Measurements from ENCODE around the gene SUDS3. TPM values are rescaled to one million over a fixed set of nuclear protein-coding genes. Genes with fewer than 3 reads are reported as not detected.
"Not testable (repeated sequence)": the region's sequence is repeated elsewhere in the genome, so short reads cannot be mapped to it uniquely, and the experiment has no call there.

Gene SUDS3
- polyA plus RNA-seq: 10 to 100 TPM in 1 of 3 donors, 1 to 10 TPM in 2; 7.3 to 18.3 (median 7.8) TPM

DNA sequence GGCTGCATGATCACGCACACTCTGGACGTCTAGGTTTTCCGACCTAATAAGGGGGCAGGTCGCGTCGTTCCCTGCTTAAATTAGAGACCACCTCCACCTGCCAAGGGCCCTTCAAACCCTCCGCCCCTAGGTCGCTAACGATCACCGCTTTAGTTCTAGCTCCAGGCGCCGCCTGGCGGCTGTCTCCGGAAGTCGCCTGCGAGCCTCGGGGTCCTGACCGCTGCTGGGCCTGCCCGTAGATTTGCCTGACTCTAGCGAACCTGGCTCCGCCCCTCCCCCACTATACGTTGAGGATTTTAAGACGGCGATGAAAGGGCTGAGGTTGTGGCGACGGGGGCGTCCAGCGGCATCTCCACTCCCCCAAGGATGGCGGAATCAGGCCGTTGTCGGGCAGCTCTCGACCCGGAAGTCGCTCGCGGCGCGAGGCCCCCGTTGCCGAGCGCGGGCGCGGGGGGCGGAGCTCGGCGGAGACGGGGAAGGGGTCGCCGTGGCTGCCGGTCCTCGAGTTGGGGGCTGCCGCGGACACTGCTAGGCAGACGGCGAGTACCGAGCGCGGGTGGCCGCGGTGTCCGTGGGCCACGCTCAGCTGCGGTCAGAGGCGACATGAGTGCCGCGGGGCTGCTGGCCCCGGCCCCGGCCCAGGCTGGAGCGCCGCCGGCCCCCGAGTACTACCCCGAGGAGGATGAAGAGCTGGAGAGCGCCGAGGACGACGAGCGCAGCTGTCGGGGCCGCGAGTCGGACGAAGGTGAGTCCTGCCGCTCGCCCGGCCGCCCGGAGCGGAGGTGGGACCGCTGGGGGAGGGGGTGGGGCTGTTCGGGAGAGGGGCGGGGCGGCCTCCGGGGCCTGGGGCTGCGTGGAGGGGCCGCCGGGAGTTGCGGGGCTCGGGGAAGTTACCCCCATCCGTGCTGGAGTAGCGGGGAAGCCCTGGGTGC is at the start of gene SUDS3:
Gene SUDS3 (plus strand): TSS at position 467 of the 932 bp plus-strand sequence. CDS start 137 bp downstream, at position 604.
- WGBS, 3 donors: 0 to 2% (median 1%) methylated on average over 74 to 102 of the region's 102 CpGs
- H3K27ac ChIP-seq (ENCODE audit: low read depth, low read length): peak within 1 kb of the TSS; percentile 87

DNA sequence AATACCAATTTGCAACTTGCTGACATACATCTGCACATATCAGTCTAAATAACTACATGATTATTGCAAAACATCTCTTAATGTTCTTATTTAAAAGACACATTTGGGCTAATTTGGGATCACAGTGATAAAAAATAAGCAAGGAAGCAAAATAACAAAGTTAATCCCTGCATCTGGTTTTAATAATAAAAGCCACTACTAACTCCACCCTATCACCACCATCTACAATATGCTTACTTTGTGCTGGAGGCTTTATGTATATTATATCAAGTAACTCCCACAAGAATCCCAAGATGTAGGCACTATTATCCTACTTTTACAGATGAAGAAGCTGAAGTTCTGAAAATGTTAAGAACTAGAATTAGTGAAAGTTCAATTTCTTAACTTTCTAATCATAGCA is 49.4 kb upstream of the SUDS3 start:
- no peak overlapping the region for H3K27ac ChIP-seq (ENCODE audit: low read depth, low read length)

- H3K27ac ChIP-seq (ENCODE audit: low read depth, low read length): no peak overlapping the region
Measured at GRCh38 chr12:118327391-118327790, 49.0 kb upstream of the SUDS3 start.

DNA sequence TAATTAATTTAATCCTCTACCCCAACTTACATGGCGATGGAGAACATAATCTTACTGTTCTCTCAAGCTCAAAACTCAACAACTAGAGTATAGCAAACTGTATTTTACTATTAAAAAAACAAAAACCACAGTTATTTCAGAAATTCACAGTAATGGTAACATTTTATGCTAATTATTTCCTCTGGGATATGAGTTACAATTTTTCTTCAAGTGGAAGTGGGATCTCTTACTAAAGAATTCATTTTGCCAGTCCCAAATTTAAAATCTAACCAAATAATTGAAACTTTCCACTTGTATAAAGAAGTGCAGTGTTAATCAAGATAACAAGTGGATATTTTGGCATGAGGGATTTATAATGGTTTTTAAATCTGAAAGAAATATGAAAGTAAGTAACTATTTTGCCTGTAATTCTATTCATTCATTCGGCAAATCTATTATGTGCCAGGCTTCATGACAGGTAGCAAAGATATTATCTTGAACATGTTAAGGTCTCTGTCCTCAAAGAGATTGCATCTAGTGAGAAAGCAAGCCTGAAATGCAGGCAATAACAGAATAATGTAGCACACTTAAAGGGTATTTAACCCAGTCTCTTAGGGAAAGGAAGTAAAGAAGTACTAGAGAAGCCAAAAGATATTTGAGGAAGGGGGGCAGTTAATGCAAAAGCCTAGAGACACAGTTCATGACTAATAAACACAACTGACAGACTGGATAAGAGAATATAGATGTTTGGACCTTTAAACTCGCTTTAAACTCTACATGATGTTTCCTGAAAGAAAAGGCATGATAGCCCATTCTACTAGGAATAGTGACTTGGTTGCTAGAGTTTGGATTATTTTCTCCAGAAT is 47.6 kb upstream of the SUDS3 start:
- WGBS, 3 donors: 61 to 80% (median 70%) methylated on average over 3 of the region's 3 CpGs
- no peak overlapping the region for H3K27ac ChIP-seq (ENCODE audit: low read depth, low read length)

DNA sequence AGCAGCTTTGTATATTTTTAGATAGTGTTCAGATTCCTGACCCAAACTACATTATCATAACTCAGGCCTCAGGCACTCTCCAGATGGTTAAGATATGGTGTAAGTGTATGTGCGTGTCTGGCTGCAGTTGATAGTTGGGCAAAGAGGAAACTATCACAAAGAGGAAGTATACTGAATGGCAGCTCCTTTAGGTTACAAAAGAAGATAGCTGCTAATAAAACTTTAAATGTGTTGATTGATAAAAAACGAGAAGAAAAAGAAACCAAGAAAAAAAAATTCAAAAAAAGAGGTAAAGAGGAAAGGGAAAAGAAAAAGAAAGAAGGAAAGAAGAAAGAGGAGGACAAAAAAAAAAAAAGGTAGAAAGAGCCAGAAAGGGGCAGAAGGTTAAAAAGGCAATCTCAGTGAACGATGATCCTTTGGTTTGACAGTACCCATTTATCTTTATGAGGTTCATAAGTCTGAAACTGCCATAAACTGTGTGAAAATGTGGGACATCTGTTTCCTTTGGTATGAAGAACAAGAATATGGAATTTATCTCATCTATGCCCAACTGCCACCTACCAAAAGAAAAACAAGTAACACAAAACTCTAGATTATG is 45.8 kb upstream of the SUDS3 start:
- H3K27ac ChIP-seq (ENCODE audit: low read depth, low read length): no peak overlapping the region
- 33 to 73% (median 41%) methylated on average over 3 of the region's 3 CpGs for WGBS, 3 donors

DNA sequence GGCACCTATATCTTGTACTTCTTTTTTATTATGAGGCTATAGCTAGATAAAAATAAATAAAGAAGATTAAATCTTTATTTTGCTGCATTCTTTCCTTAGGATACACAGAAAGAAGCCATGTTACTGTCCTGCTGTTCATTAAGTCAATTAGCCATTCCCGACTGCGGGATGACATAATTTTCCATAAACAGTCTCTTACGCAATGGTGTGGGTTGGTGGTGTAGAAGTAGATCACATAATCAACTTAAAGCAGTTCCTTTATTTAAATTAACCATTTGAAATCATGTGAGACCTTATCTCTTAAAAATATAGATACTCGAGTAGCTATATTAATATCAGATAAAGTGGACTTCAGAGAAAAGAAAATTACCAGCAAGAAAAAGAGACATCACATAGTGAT is 43.8 kb upstream of the SUDS3 start:
- no peak overlapping the region for H3K27ac ChIP-seq (ENCODE audit: low read depth, low read length)
- 54 to 89% (median 58%) methylated on average over 4 of the region's 4 CpGs for WGBS, 3 donors

DNA sequence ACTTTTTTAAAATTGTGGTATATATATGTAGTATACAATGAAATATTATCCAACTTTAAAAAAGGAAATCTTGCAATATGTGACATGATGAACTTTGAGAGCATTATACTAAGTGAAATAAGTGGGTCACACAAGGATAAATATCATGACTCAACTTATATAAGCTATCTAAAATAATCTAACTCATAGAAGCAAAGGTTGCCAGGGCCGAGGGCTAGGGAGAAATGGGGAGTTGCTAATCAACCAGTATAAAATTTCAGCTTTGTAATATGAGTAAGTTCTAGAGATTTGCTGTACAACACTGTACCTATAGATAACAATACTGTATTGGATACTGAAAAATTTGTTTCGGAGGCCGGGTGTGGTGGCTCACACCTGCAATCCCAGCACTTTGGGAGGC is 42.1 kb upstream of the SUDS3 start:
- WGBS, 3 donors: 89 to 100% (median 97%) methylated on average over 3 of the region's 3 CpGs
- no peak overlapping the region for H3K27ac ChIP-seq (ENCODE audit: low read depth, low read length)

DNA sequence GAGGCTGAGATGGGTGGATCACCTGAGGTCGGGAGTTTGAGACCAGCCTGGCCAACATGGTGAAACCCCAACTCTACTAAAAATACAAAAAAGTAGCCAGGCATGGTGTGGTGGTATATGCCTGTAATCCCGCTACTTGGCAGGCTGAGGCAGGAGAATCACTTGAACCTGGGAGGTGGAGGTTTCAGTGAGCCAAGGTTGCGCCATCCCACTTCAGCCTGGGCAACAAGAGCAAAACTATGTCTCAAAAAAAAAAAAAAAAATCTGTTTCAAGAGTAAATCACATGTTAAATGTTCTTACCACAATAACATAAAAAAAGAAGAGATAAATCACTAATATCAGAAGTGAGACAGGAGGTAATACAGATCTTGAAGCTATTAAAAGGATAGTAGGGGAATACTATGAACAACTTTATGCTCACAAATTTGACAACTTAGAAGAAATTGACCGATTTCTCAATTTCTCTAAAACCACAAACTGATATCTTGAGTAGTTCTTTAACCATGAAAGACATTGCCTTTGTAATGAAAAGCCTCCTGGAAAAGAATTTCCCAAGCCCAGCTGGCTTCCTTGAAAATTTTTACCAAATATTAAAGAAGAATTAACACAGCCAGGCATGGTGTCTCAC is 41.3 kb upstream of the SUDS3 start:
- WGBS, 3 donors: 67 to 95% (median 79%) methylated on average over 4 of the region's 4 CpGs
- H3K27ac ChIP-seq (ENCODE audit: low read depth, low read length): no peak overlapping the region

- WGBS, 3 donors: 38 to 91% (median 86%) methylated on average over 2 of the region's 2 CpGs
- H3K27ac ChIP-seq (ENCODE audit: low read depth, low read length): no peak overlapping the region
Measured at GRCh38 chr12:118336123-118336522, 40.2 kb upstream of the SUDS3 start.

DNA sequence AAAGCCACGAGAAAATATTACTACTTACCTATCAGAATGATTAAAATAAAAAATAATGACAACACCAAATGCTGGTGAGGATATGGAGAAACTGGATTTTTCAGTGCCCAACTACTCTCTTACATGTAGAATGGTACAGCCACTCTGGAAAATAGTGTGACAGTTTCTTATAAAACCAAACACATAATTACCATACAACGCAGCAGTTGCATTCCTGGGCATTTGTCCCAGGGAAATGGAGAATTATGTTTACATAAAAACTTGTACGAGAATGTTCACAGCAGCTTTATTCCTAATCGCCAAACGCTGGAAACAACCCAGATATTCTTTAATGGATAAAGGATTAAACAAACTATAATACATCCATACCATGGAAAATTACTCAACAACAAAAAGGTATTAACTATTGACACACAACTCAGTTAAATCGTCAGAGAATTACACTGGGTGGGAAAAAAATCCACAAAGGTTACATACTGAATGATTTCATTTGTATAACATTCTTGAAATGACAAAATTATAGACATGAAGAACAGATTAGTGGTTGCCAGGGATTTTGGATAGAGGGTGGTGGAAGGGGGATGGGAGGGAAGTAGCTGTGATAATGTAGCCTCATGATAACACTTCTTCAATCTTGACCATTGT is 39.0 kb upstream of the SUDS3 start:
- 29 to 82% (median 69%) methylated on average over 6 of the region's 6 CpGs for whole genome bisulfite sequencing, 3 donors
- H3K27ac ChIP-seq (ENCODE audit: low read depth, low read length): no peak overlapping the region

DNA sequence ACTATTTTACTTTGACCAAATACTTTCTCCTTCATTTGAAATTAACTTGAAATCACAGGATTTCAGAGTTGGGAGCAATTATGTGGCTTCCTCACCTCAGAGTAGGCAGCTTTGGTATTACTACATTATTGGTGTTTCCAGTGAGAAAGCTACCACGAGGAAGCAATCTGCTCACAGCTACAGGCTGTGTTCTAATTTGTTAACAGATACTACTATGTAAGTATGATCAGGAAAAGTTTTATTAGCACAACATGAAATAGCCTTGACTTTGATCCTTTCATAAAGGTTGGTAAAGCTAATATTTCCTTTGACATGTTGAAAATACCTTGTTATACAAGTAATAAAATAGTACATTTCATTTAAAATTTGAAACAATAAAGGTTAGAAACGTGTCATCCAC is 34.3 kb upstream of the SUDS3 start:
- WGBS, 3 donors: 40 to 54% (median 51%) methylated on average over 2 of the region's 2 CpGs
- no peak overlapping the region for H3K27ac ChIP-seq (ENCODE audit: low read depth, low read length)

DNA sequence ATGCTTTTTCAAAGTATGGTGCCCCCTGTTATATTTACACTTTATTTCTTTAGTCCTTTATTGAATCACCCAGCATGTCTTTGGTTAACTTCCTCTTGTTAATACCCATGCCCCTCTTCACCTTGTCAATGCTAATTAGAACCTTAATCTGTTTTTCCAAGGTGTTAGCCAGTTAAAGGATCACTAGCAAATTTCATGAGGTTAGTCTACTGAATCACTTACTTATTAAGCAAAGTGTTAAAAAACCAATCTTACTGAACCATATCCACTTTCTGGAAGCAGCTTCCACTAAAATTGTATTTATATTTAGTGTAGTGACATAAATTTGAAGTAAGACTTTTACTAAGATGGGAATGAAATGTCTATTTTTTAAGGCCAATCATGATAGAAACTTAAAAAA is 31.5 kb upstream of the SUDS3 start:
- no peak overlapping the region for H3K27ac ChIP-seq (ENCODE audit: low read depth, low read length)

GRCh38 chr12:118345355-118345754 is 31.0 kb upstream of the SUDS3 start:
- no peak overlapping the region for H3K27ac ChIP-seq (ENCODE audit: low read depth, low read length)
- WGBS, 3 donors: 28 to 42% (median 41%) methylated on average over 1 of the region's 1 CpG

DNA sequence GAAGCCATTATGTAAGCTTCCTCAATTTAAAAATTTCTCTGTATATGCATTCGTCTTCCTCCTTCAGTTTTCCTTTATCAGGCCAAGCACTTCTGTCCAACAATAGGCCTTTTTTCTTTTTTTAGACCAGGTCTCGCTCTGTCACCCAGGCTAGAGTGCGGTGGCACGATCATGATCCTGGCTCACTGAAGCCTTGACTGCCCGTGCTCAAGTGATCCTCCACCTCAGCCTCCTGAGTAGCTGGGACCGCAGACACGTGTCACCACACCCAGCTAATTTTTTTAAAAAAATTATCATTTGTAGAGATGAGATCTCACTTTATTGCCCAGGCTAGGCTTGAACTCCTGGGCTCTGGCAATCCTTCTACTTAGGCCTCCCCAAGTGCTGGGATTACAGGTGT is 29.5 kb upstream of the SUDS3 start:
- H3K27ac ChIP-seq (ENCODE audit: low read depth, low read length): no peak overlapping the region
- 63 to 88% (median 69%) methylated on average over 7 of the region's 7 CpGs for WGBS, 3 donors

GRCh38 chr12:118347916-118348315 is 28.4 kb upstream of the SUDS3 start:
- H3K27ac ChIP-seq (ENCODE audit: low read depth, low read length): no peak overlapping the region
- WGBS, 3 donors: 78 to 87% (median 85%) methylated on average over 2 of the region's 2 CpGs

- WGBS, 3 donors: 80 to 93% (median 93%) methylated on average over 6 of the region's 6 CpGs
Measured at GRCh38 chr12:118350908-118351559, 25.3 kb upstream of the SUDS3 start.

GRCh38 chr12:118353721-118354120 is 22.6 kb upstream of the SUDS3 start:
- H3K27ac ChIP-seq (ENCODE audit: low read depth, low read length): no peak overlapping the region
- WGBS, 3 donors: 85 to 95% (median 93%) methylated on average over 4 of the region's 4 CpGs

More at GRCh38 chr12:118350908-118351559, 25.3 kb upstream of the SUDS3 start:
- H3K27ac ChIP-seq (ENCODE audit: low read depth, low read length): no peak overlapping the region

DNA sequence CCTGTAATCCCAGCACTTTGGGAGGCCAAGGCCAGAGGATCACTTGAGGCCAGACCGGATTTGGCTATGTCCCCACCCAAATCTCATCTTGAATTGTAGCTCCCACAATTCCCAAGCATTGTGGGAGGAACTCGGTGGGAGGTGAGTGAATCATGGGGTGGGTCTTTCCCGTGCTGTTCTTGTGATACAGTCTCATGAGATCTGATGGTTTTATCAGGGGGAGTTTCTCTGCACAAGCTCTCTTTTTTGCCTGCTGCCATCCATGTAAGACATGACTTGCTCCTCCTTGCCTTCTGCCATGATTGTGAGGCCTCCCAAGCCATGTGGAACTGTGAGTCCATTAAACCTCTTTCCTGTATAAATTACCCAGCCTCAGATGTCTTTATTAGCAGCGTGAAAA is 21.9 kb upstream of the SUDS3 start:
- WGBS, 3 donors: 90 to 93% (median 90%) methylated on average over 4 of the region's 4 CpGs
- not testable (repeated sequence) for H3K27ac ChIP-seq (ENCODE audit: low read depth, low read length)

Data from adipose tissue (tissue), 3 donors.